GM10847 (cell line): ENCODE data around the gene AGAP1.

ENCODE experiments used
- POLR2A ChIP-seq: IDR thresholded peaks from 2 replicates; pipeline ENCODE4 v1.6.1; 2011; ENCODE audit not compliant: insufficient read length; ENCODE audit errors: extremely low read depth

AGAP1 gene

GRCh38 chr2:236161531-236161930, 667.7 kb downstream of the AGAP1 start:
- TF ChIP-seq POLR2A: no peak

DNA sequence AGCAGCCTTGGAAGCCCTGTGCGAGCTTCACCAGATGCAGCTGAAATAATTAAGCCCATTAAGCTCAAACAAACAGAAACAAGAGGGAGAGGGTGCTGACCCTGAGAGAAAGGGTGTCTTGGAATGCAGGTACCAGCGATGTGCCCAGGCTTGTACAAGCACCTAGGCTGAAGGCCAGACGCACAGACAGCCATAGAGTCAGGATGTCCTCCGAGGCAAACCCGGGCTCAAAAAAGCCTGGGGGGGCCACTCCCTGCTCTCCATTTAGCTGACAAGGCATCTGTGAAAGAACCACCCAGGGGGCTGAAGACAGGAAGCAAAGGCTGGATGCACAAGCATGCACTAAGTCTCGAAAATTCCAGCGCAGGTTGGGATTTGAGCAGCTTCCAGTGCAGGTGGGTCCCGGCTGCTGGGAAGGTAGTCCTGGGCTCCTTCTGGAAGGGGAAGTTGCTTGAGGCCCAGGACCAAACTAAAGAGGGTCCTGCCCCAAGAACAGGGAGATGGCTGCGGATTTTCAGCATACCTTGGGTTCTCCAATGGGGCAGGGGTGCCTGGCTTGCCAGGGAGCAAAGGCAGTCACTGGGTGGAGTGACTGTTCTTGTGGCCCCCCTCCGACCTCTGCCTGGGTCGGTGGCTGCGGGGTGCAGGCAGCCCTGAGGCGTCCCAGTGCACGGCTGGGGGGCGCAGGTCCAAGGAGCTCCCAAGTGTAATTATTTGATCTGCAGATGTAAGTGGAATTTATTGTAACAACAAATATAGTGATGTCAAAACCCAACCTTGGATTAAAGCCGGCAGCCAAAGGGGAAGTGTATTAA, 668.4 kb downstream of the AGAP1 start:
- no peak for TF ChIP-seq POLR2A

- no peak for TF ChIP-seq POLR2A
Observed at GRCh38 chr2:236162882-236163470, 669.1 kb downstream of the AGAP1 start.

- TF ChIP-seq POLR2A: no peak
Observed at GRCh38 chr2:236163471-236164200, 669.8 kb downstream of the AGAP1 start.

GRCh38 chr2:236164201-236164924, 670.5 kb downstream of the AGAP1 start:
- no peak for TF ChIP-seq POLR2A

DNA sequence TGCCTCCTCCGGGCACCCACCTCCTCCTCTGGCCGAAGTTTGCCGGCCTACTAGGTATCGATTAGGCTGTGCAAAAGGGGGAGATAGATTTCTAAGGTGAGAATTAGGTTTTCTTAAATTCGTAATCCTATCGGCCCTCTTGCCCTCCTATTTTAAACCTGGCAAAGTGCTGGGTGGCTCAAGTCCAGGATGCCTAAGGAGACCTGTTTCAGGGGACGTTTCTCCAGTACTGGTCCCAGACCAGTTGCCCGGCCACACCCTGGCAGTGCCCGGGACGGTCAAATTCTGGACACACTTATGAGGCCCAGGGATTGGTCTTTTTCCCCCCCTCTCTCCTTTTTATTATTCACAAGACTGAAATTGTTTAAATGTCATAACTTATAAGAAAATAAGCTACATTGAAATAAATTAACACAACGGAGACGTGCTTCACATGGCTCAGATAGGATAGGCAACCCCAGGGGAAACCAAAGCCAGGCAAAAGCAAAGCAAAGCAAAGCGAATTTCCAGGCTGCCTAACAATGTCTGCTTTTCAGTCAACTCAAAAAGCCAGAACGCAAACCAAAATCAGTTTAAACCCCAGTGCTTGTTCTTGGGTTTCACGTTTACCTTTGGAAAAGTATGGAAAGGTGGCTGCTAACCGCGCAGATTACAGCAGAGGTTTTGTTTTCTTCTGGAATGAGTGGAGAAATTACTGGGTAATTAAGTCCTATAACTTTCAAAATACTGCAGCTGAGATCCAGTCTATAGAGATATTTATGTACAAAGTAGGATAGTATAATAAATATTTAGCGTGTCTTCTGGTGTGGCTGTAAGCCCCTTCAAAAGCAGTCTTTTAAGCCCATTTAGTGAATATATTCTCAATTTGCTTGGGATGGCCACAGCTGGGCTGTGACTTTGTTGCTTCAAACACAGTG, 671.3 kb downstream of the AGAP1 start:
- TF ChIP-seq POLR2A: no peak

DNA sequence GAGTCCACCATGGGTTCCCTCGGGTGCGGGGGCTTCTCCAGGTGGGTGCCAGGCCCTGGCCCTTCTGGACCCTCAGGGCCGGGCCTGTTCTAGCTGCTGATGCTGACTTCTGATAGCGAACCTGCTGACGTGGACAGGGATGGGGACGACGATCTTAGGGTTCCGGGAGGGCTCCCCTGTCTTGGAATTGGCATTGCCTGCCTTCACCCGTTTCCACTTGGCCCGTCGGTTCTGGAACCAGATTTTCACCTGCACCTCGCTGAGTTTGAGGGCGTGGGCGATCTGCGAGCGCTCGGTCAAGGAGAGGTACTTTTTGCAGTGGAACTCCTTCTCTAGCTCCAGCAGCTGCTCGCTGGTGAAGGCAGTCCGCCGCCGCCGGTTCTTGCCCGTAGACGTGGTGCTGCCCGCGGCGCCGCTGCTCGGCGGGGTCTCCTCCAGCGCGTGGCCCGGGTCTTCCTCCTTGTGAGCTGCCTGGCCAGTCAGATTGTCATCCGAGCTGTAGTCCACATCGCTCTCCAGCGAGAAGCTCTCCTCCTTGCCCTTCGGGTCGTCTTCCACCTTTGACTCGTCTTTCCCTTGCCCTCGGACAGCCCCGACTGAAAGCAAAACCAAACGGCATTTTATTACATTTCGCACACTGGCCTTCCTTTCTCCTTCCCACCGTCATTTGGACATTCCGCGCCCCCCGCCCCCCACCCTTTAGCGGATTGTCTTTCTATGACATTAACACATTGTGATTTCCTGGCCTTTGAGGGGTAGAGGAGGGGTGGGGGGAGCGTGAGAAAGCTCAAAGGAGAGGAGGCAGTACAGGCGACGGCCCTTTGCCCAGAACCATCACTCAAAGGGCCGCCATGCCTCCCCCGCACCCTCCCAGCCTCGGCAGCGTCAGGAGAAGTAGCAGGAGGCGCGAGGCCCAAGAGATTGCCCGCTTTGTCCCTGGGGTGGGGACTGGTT, 672.3 kb downstream of the AGAP1 start:
- TF ChIP-seq POLR2A: no peak

DNA sequence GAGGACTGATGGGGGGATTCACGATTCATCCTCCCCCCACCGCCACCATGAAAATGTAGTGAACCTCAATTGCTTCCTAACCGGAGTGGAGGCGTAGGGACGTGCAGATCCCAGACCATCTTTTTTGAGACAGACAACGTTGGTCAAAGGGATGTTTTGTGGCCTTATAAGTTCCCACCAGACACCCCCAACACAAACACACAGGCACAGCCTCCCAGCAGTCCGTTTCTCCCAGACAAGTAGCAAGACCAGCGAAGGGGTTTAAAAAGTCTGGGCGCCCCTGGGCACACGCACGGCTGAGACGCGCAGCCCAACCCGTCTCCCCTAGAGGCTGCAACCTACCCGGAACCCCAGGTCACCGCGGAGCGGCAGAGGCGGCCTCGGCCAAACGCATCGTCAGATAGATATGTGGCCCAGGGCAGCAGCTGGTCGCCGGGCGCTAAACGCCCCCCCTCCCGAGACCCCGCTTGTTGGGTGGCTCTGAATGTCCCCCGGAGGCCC, 673.0 kb downstream of the AGAP1 start:
- TF ChIP-seq POLR2A: no peak

DNA sequence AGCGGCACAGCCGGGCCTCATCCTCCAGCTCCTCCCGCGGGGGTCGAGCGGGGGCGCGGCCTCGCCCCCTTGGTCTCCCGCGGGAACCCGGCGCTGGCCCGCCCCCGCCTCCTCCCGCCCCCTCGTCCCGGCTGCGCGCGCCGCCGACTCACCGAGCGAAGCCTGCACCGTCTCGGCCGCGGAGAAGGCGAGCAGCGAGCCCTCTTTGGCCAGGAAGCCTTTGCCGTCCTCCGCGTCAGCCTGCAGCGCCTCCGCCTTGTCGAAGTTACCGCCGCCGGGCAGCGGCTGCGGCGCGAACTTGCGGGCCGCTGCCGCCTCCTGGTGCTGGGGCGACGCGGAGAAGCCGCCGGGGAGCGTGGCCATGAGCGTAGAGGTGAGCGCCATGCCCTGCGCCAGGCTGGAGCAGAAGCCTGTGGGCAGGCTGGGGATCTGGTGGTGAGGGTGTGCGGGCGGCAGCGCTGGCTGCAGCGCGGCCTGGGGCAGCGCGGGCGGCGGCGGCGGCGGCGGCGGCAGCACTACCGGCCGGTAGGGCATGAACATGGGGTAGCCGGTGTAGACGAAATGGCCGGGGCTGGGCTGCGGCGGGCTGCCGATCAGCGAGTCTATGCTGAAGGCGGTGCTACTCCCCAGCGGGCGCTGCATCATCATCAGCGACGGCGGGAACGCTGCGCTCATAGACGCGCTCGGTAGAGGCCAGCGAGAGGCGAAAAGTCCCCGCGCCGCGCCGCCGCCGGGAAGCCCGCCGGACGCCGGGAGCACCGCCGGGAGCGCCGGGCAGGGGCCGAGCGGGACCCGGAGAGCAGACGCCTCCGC, 673.7 kb downstream of the AGAP1 start:
- TF ChIP-seq POLR2A: no peak

DNA sequence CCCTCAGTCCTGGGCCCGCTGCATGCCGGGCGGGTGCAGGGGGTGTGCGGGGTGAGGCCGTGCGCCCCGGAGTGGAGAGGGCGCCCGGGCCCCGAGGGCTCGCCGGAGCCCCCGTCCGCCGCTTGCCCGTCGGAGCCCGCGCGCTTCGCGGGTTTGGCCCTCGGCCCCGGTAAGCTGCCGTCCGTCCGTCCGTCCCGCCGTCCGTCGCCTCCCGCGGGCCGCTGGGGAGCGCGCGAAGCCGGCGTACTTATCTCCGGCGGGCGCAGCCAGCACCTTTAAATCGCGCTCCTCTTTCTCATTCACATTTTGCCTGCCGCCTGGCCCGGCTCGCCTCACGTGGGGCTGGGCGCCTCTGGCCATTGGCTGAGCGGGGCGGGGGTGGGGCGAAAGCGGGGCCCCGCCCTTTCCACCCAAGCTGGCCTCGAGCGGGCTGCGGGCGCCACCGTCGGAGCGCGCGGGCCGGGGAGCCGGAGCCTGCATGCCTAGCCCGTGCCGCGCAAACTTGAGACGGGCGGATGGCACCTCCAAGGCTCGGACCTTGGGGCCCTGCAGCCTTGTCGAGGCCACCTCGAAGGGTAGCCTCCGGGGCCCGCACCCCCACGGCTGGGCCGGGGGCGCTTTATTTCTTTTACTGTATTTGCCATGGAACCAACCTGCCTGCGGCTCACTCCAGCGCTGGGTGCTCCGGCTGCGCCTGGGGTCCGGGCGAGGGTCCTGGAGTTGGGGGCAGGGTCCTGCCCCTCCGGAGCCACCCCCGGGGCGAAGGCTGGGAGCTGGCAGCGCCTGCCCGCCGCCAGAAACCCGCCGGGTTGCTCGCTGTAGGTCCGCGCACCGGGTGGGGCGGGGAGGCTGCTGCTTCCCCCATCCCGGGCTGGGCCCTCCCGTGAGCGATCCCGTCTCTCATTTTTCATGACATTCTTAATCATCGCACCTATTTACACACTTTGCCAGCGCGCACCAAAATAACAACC, 674.6 kb downstream of the AGAP1 start, which contains the start of gene GBX2:
GBX2 (minus strand) TSS at position 277 of the 971 bp plus-strand sequence. CDS start 415 bp downstream, outside the sequence.
- no peak for TF ChIP-seq POLR2A

GRCh38 chr2:236169151-236169721, 675.4 kb downstream of the AGAP1 start:
- no peak for TF ChIP-seq POLR2A
